Measurements from ENCODE around the gene KRTAP1-3.
"Not testable (repeated sequence)": the region's sequence is repeated elsewhere in the genome, so short reads cannot be mapped to it uniquely, and the experiment has no call there.

GRCh38 chr17:41059276-41060051 lies 24.8 kb upstream of the KRTAP1-3 start:
- not testable (repeated sequence) for TF ChIP-seq CTCF, EP300, POLR2AphosphoS5 (IDR thresholded peaks at IDR 0.05)

Measured in esophagus muscularis mucosa (tissue), 4 donors.